Measurements from ENCODE around the gene SERTM1. TPM values are rescaled to one million over a fixed set of nuclear protein-coding genes. Genes with fewer than 3 reads are reported as not detected.

The SERTM1 gene
- total RNA-seq, 1 experiment from 2014 or later: not detected

DNA sequence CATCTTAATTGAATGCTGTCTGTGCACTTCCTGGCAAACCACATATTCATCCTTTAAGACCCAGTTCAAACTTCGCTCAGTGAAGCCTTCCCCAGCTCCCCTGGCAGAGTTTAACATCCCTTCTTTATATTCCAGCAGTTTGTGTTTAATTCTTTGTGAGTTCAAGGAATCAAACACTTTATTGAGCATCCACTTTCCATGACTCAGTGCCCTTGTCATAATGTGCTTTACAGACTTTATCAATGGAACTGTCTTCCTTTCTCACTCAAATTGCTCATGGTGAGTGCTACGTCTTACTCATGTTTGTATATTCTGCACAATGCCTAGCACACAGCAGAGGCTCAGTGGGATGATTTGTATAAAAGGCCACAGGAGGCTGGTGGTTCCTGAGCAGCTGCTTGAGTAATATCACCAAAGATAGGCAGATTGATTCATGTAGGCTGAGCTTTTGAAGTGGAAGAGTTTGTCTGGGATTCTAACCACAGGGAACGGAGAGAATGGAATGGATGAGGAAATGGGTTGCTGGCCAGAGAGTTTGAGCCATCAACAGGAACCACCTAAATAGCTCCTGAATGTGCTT, 44.2 kb downstream of the SERTM1 start:
- H2AFZ ChIP-seq (ENCODE audit: low read length): no peak overlapping the region
- H3K9me3 ChIP-seq (ENCODE audit: low read length): no peaks in the 10 kb centered on the region
- peak; percentile 41 for DNase-seq
- POLR2A ChIA-PET (ENCODE audit: unreplicated experiment): no interaction called here
- H3K36me3 ChIP-seq (ENCODE audit: low read depth, low read length): no peaks in the 10 kb centered on the region
- no peaks in the 10 kb centered on the region for H3K4me1 ChIP-seq (ENCODE audit: insufficient read depth, low read length)
- intact Hi-C loops (cut with micrococcal nuclease): no loop called here
- H3F3A ChIP-seq (ENCODE audit: low read length, unreplicated experiment): no peaks in the 10 kb centered on the region
- no peaks in the 10 kb centered on the region for H3K79me2 ChIP-seq (ENCODE audit: low read length)
- no TSS peak for BruUV-seq (replicated peaks)
- no peaks in the 10 kb centered on the region for H3K27me3 ChIP-seq (ENCODE audit: low read length)
- H3K9ac ChIP-seq (ENCODE audit: low read length): no peak overlapping the region
- no peaks in the 10 kb centered on the region for H3K9me2 ChIP-seq (replicated peaks; ENCODE audit: low read length)
- H3K27ac ChIP-seq (ENCODE audit: low read length): no peak overlapping the region
- CTCF ChIA-PET: no interaction called here
- H4K20me1 ChIP-seq (ENCODE audit: low read length): no peaks in the 10 kb centered on the region
- H3K4me3 ChIP-seq (ENCODE audit: low read length): no peak overlapping the region
- no peak for ATAC-seq
- H3K4me2 ChIP-seq (ENCODE audit: low read length): no peak overlapping the region
- no peak for TF ChIP-seq EZH2phosphoT487 (IDR thresholded peaks at IDR 0.05; ENCODE audit: borderline replicate concordance, low read length)
- TF ChIP-seq, protein P1, sequence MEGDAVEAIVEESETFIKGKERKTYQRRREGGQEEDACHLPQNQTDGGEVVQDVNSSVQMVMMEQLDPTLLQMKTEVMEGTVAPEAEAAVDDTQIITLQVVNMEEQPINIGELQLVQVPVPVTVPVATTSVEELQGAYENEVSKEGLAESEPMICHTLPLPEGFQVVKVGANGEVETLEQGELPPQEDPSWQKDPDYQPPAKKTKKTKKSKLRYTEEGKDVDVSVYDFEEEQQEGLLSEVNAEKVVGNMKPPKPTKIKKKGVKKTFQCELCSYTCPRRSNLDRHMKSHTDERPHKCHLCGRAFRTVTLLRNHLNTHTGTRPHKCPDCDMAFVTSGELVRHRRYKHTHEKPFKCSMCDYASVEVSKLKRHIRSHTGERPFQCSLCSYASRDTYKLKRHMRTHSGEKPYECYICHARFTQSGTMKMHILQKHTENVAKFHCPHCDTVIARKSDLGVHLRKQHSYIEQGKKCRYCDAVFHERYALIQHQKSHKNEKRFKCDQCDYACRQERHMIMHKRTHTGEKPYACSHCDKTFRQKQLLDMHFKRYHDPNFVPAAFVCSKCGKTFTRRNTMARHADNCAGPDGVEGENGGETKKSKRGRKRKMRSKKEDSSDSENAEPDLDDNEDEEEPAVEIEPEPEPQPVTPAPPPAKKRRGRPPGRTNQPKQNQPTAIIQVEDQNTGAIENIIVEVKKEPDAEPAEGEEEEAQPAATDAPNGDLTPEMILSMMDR (conservative IDR thresholded peaks at IDR 0.05; ENCODE audit: low read depth, low read length): no peak
- no peak for TF ChIP-seq EZH2 (IDR thresholded peaks at IDR 0.05; ENCODE audit: low read length, unreplicated experiment)

DNA sequence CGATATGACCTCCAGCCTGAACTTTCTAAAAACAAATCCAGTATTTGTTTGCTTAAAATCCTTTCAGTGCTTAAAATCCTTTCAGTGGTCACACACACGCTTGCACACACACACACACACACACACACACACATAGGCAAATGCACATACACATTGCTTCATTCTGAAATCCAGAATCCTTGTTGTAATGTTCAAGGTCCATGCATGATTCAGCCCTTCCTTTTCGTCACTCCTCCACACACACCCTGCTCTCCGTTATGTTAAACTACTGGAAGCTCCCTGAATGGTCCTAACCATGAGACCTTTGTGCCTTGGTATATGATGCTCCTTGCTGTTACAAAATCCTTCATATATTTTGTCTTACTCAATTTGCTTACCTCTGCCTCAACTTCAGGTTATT, 44.9 kb downstream of the SERTM1 start:
- TF ChIP-seq EZH2phosphoT487 (IDR thresholded peaks at IDR 0.05; ENCODE audit: borderline replicate concordance, low read length) (no peak), EZH2 (IDR thresholded peaks at IDR 0.05; ENCODE audit: low read length, unreplicated experiment) (no peak)
- TF ChIP-seq, protein P1 (conservative IDR thresholded peaks at IDR 0.05; ENCODE audit: low read depth, low read length): no peak
- DNase-seq: no peak
- H3K9me3 ChIP-seq (ENCODE audit: low read length): no peaks in the 10 kb centered on the region

DNA sequence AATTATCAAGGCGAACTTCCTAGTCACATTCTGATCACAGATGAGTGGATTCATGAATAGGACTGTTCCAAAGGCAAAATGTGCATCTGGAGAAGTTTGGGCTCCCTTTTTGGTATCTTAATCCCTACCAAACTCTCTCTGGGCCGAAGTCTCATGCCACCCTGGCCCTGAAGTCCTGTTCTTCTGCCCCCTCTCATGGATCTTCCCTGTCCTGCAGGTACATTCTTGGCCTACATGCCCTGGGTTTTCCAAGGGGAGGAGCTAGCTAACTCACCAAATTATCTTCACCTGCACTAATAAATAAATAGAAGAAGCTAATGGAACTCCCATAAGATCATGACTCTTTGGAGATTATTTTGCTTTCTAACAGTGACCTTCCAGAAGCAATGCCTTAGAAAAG, 50.3 kb downstream of the SERTM1 start:
- H3K27me3 ChIP-seq (ENCODE audit: low read length): no peaks in the 10 kb centered on the region
- no peaks in the 10 kb centered on the region for H3K79me2 ChIP-seq (ENCODE audit: low read length)
- BruUV-seq (replicated peaks): no TSS peak
- no peaks in the 10 kb centered on the region for H3K9me3 ChIP-seq (ENCODE audit: low read length)
- no peak for DNase-seq
- ATAC-seq: no peak
- no peaks in the 10 kb centered on the region for H3K36me3 ChIP-seq (ENCODE audit: low read depth, low read length)
- no peaks in the 10 kb centered on the region for H3K9me2 ChIP-seq (replicated peaks; ENCODE audit: low read length)
- no peak overlapping the region for H2AFZ ChIP-seq (ENCODE audit: low read length)
- H3F3A ChIP-seq (ENCODE audit: low read length, unreplicated experiment): no peaks in the 10 kb centered on the region
- intact Hi-C loops (cut with micrococcal nuclease): no loop called here
- ChIA-PET POLR2A (ENCODE audit: unreplicated experiment) (no interaction called here), CTCF (no interaction called here)
- no peak overlapping the region for H3K27ac ChIP-seq (ENCODE audit: low read length)
- no peak overlapping the region for H3K4me3 ChIP-seq (ENCODE audit: low read length)
- H3K9ac ChIP-seq (ENCODE audit: low read length): no peak overlapping the region
- TF ChIP-seq EZH2 (IDR thresholded peaks at IDR 0.05; ENCODE audit: low read length, unreplicated experiment) (no peak), EZH2phosphoT487 (IDR thresholded peaks at IDR 0.05; ENCODE audit: borderline replicate concordance, low read length) (no peak)
- TF ChIP-seq, protein P1 (conservative IDR thresholded peaks at IDR 0.05; ENCODE audit: low read depth, low read length): no peak
- no peaks in the 10 kb centered on the region for H3K4me1 ChIP-seq (ENCODE audit: insufficient read depth, low read length)
- H4K20me1 ChIP-seq (ENCODE audit: low read length): no peaks in the 10 kb centered on the region
- no peak overlapping the region for H3K4me2 ChIP-seq (ENCODE audit: low read length)

More for the DNA sequence above, 44.9 kb downstream of the SERTM1 start:
- no peak overlapping the region for H2AFZ ChIP-seq (ENCODE audit: low read length)
- POLR2A ChIA-PET (ENCODE audit: unreplicated experiment): no interaction called here
- H3K4me1 ChIP-seq (ENCODE audit: insufficient read depth, low read length): no peaks in the 10 kb centered on the region
- no peaks in the 10 kb centered on the region for H3K9me2 ChIP-seq (replicated peaks; ENCODE audit: low read length)
- H3K9ac ChIP-seq (ENCODE audit: low read length): no peak overlapping the region
- no peaks in the 10 kb centered on the region for H3K27me3 ChIP-seq (ENCODE audit: low read length)
- no peak overlapping the region for H3K27ac ChIP-seq (ENCODE audit: low read length)
- H3F3A ChIP-seq (ENCODE audit: low read length, unreplicated experiment): no peaks in the 10 kb centered on the region
- no peaks in the 10 kb centered on the region for H3K79me2 ChIP-seq (ENCODE audit: low read length)
- H3K4me3 ChIP-seq (ENCODE audit: low read length): no peak overlapping the region
- CTCF ChIA-PET: no interaction called here
- H3K36me3 ChIP-seq (ENCODE audit: low read depth, low read length): no peaks in the 10 kb centered on the region
- BruUV-seq (replicated peaks): no TSS peak
- H3K4me2 ChIP-seq (ENCODE audit: low read length): no peak overlapping the region
- H4K20me1 ChIP-seq (ENCODE audit: low read length): no peaks in the 10 kb centered on the region
- no peak for ATAC-seq
- intact Hi-C loops (cut with micrococcal nuclease): no loop called here
